ENCODE measurements around the gene TRHDE. TPM values are rescaled to one million over a fixed set of nuclear protein-coding genes. Genes with fewer than 3 reads are reported as not detected.

The TRHDE gene
- total and polyA plus RNA-seq, 2 donors (not counting 3 experiments of a cell fraction or from before 2014, with no cell fraction given), result not detected

DNA sequence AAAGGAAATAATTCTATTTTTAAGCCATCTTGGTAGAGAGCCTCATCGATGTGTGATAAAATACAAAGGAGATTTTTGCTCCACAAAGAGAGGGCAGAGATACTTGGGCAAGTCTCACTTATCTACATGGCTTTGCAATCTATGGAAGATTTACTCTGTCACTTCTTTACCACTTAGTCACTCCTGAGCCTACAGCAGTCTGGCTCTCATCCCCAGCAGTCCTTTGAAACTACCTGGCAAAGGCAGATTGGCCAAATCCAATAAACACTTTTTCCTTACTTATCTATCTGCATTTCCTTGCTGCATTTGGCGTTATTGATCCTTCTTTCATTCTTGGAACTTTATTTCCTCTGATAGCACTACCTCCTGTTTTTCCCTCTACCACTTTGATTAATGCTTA lies 170.0 kb downstream of the TRHDE start:
- FAIRE-seq, result no peak

More for the DNA sequence above, 170.0 kb downstream of the TRHDE start:
- BruUV-seq (replicated peaks), result no TSS peak
- H3K27me3 ChIP-seq (ENCODE audit: control insufficient read depth in 2 of 2, insufficient read depth in 2 of 2, low read length in 2 of 2), result no peaks in the 10 kb centered on the region
- no peak for TF ChIP-seq CTCF (IDR thresholded peaks at IDR 0.05; ENCODE audit: extremely low read depth in 1 of 2, insufficient read depth in 1 of 2, low read depth in 1 of 2, low read length in 2 of 2)
- no peak for TF ChIP-seq JUN (IDR thresholded peaks at IDR 0.05; ENCODE audit: borderline replicate concordance, insufficient read depth, insufficient read length, low read depth)
- TF ChIP-seq MAX (IDR thresholded peaks at IDR 0.05; ENCODE audit: insufficient read depth, insufficient read length), result no peak
- TF ChIP-seq GATA2 (IDR thresholded peaks at IDR 0.05; ENCODE audit: insufficient read depth, insufficient read length, low read depth, low read length), result no peak
- no peak for TF ChIP-seq FOS (IDR thresholded peaks at IDR 0.05; ENCODE audit: borderline replicate concordance, insufficient read depth, low read length)
- no peak for TF ChIP-seq POLR2A (IDR thresholded peaks at IDR 0.05; ENCODE audit: low read depth, low read length)
- no peak overlapping the region for H2AFZ ChIP-seq (ENCODE audit: low read depth, low read length)
- ChIA-PET CTCF (no interaction called here), POLR2A (no interaction called here)
- H3K9ac ChIP-seq (replicated peaks; ENCODE audit: extremely low read depth, insufficient read depth, low read length), result no peak overlapping the region
- no peaks in the 10 kb centered on the region for H3K4me1 ChIP-seq (ENCODE audit: control insufficient read depth, extremely low read depth, insufficient read depth, low read length)
- intact Hi-C loops (cut with micrococcal nuclease) (no loop called here), dilution Hi-C loops (cut with MboI; ENCODE audit: extremely low pct_ligation_motif_present, low sequenced_read_pairs) (no loop called here)
- DNase-seq (ENCODE audit: low read depth, low spot score), result no peak
- no peaks in the 10 kb centered on the region for H3K79me2 ChIP-seq (ENCODE audit: control insufficient read depth, insufficient read depth, low read length)
- H3K4me3 ChIP-seq (replicated peaks in 1 of 3; ENCODE audit: insufficient read depth in 1 of 3, low read depth in 1 of 3, low read length in 3 of 3), result no peak overlapping the region
- H3K9me3 ChIP-seq (replicated peaks; ENCODE audit: control insufficient read depth, insufficient read depth, low read length), result peaks cover 2% of the 10 kb centered on the region
- no peaks in the 10 kb centered on the region for H3K36me3 ChIP-seq (ENCODE audit: control insufficient read depth in 2 of 2, extremely low read depth in 1 of 2, insufficient read depth in 2 of 2, low read length in 2 of 2)
- no peaks in the 10 kb centered on the region for H3K9me1 ChIP-seq (replicated peaks; ENCODE audit: control insufficient read depth, extremely low read depth, insufficient read depth, low read length)
- H3K27ac ChIP-seq (ENCODE audit: insufficient read depth, low read depth, low read length), result no peak overlapping the region
- H3K4me2 ChIP-seq (ENCODE audit: insufficient read depth, low read length), result no peak overlapping the region
- no peaks in the 10 kb centered on the region for H4K20me1 ChIP-seq (replicated peaks; ENCODE audit: control insufficient read depth, extremely low read depth, insufficient read depth, low read length)
